Iris pigment epithelial cell (primary cell): ENCODE measurements around the gene FKBP10.
"Not testable (repeated sequence)": the region's sequence is repeated elsewhere in the genome, so short reads cannot be mapped to it uniquely, and the experiment has no call there.

ENCODE experiments used
- DNase-seq: peaks from one replicate; pipeline ENCODE4 v3.0.0-alpha.2; 2011; ENCODE audit warnings: low read depth

Gene FKBP10

GRCh38 chr17:41839448-41839847 is 26.6 kb downstream of the FKBP10 start:
- not testable (repeated sequence) for DNase-seq

- DNase-seq, result not testable (repeated sequence)
Measured at GRCh38 chr17:41840781-41841180, 28.0 kb downstream of the FKBP10 start.

GRCh38 chr17:41844971-41845370 is 32.2 kb downstream of the FKBP10 start:
- DNase-seq, result no peak

- DNase-seq, result peak; percentile 28
Measured at GRCh38 chr17:41848788-41849187, 36.0 kb downstream of the FKBP10 start.

- DNase-seq, result no peak
Measured at GRCh38 chr17:41849251-41849990, 36.6 kb downstream of the FKBP10 start.

- not testable (repeated sequence) for DNase-seq
Measured at GRCh38 chr17:41851382-41851781, 38.6 kb downstream of the FKBP10 start.

- no peak for DNase-seq
Measured at GRCh38 chr17:41860254-41860931, 47.6 kb downstream of the FKBP10 start.

GRCh38 chr17:41863074-41863848 is 50.5 kb downstream of the FKBP10 start:
- DNase-seq, result no peak

- peak; percentile 17 for DNase-seq
Measured at GRCh38 chr17:41864498-41864835, 51.7 kb downstream of the FKBP10 start.

GRCh38 chr17:41864836-41865595 is 52.2 kb downstream of the FKBP10 start, which contains the start of gene KLHL11:
TSS of gene KLHL11 (minus strand) at chr17:41865423. CDS start at chr17:41865370, 53 bp downstream.
- peak; percentile 91 for DNase-seq

- no peak for DNase-seq
Measured at GRCh38 chr17:41865596-41865893, 52.7 kb downstream of the FKBP10 start.

GRCh38 chr17:41868568-41868967 is 55.8 kb downstream of the FKBP10 start:
- DNase-seq, result no peak

- no peak for DNase-seq
Measured at GRCh38 chr17:41869426-41869825, 56.6 kb downstream of the FKBP10 start.

GRCh38 chr17:41870097-41870496 is 57.3 kb downstream of the FKBP10 start:
- no peak for DNase-seq

GRCh38 chr17:41870627-41871026 is 57.8 kb downstream of the FKBP10 start:
- DNase-seq, result no peak

- DNase-seq, result no peak
Measured at GRCh38 chr17:41871789-41872188, 59.0 kb downstream of the FKBP10 start.
